NCI-H226 (cell line): ENCODE results near the gene FTO.
"Not testable (repeated sequence)": the region's sequence is repeated elsewhere in the genome, so short reads cannot be mapped to it uniquely, and the experiment has no call there.

Experiments
- DNase-seq: peaks from one replicate; pipeline ENCODE4 v3.0.0-alpha.2; 2015

FTO gene

GRCh38 chr16:53872248-53873221 is 168.6 kb downstream of the FTO start:
- DNase-seq = peak; percentile 52

GRCh38 chr16:53876811-53877210 is 172.9 kb downstream of the FTO start:
- no peak for DNase-seq

GRCh38 chr16:53878216-53878615 is 174.3 kb downstream of the FTO start:
- no peak for DNase-seq

GRCh38 chr16:53881371-53881770 is 177.4 kb downstream of the FTO start:
- no peak for DNase-seq

DNA sequence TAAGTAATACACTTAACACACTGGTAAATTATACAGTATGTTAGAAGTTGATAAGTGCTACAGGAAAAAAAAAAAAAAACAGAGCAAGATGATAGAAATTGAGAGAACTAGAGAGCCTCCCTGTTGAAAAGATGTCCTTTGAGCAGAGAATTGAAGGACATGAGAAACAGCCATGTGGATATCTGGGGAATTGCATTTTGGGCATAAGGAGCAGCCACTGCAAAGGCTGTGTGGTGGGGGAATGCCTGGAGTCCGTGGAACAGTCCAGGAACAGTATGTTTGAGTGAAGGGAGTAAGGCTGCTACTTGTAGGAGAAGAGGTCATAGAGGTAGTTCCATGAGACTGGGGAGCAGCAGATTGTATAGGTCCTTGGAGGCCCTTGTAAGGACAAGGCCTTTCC is 178.4 kb downstream of the FTO start:
- DNase-seq = no peak

GRCh38 chr16:53884748-53885147 is 180.8 kb downstream of the FTO start:
- no peak for DNase-seq

DNA sequence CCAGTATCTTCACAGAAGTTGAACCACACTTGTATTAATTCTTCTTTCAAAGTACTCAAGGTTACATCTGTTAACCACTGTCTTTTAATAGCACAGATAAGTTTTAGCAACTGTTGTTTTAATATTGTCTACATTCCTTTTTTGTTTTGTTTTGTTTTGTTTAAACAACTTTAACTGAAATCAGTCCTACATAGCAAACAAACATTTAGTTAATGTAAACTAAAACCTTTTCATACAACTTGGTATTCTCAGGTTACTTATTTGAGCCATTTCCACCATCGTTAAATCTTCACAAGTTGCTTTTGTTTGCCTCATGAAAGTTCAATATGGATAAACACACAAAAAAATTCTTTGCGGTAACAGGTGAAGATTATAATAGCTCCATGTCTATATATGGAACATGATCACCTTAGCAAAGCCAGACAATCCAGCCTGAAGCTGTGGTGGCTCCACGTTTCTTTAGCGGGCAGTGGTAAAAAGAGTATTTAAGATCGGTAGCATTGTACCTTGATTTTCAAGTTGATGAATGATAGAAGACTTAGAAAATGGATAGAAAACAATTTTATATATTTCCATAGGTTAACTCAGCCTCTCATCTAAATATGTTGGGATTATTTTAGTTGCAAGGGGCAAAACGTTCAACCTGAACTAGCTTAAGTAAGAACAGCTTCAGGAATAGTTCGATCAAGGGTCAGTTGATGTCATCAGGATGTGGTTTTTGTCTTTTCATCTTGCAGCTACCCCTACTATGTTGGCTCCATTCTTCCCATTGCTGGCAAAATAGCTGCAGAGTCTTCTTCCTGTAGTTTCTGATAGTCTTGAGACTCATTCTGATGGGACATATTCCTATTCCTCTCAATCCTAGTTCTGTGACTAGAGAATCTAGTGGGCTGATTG is 182.8 kb downstream of the FTO start:
- DNase-seq = no peak

- no peak for DNase-seq
These were observed 184.3 kb downstream of the FTO start for GRCh38 chr16:53888222-53888621.

- not testable (repeated sequence) for DNase-seq
These were observed 186.9 kb downstream of the FTO start for GRCh38 chr16:53890877-53891276.

DNA sequence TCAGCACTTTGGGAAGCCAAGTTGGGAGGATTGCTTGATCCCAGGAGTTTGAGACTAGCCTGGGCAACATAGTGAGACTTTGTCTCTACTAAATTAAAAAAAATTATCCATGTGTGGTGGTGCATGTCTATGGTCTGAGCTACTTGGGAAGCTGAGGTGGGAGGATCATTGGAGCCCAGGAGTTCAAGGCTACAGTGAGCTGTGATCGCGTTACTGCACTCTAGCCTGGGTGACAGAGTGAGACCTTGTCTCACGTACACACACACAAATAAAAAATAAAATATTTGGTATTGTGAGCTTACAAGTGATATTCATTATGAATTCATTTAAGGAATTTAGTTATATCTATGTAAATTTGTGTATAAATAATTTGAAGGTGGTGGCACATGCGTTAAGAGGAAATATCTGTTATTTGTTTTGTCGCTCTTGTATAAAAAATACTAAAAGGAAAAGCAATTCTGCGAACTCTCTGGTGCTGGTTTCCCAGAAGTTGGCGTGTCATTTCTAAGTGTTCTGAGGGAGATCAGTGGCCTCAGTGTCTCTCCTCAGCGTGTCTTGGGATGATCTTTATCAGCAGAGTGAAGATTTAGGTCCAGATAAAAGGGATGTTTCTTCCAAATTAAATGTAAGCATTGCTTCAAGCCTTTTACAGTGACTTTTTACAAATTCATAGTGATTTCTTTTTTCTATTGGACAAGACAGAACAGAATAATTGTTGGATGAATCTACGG is 187.6 kb downstream of the FTO start:
- DNase-seq = no peak

DNA sequence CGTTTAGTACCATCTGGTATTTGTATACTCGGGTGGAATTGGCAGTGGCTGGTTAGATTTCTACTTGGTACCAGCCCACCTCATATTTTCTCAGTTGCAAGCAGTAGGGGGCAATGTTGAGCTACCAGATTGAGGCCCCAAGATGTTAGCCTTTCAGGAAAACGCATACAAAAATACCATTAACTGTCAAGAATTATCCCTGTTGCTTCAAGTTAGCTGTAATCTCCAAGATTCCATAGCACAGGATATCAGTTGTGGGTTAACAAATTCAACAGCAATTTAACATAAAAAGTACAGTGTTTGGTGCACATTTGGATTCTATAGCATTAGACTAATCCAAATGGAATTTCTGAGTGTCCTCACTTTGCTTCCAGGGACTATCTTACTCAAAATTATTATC is 188.2 kb downstream of the FTO start:
- peak; percentile 60 for DNase-seq

DNA sequence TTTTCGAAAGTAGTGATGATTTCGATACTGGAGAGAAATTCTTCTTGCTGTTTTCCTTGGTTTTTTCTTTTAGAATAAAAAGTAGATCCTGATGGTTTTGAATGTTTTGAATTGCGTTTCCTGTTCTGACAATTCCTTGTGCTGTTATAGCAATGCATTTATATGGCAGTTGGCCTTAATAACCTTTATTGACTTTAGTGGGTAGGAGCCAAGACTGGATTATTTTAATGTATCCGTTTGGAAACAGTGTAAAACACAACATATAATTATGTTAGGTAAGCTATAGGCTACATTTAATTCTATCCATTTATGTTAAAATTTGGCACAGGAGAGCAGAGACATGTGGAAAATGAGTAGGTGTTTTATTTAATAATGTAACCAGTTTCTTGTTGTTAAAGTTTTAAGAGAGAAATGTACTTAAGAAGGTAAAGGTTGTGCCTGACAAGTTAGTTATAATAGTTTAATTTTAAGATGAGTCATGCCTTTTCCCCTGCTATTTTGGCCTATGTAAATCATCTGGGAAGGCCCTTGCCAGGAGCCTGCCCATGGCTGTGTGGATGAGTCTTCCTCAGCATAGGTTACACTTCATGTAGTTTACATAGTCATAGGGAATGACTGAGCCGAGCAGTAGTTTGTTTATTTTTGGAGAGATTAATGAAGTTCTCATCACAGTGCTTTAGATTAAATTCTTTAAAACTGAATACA is 189.9 kb downstream of the FTO start:
- peak; percentile 69 for DNase-seq

GRCh38 chr16:53894686-53895085 is 190.7 kb downstream of the FTO start:
- DNase-seq = no peak

DNA sequence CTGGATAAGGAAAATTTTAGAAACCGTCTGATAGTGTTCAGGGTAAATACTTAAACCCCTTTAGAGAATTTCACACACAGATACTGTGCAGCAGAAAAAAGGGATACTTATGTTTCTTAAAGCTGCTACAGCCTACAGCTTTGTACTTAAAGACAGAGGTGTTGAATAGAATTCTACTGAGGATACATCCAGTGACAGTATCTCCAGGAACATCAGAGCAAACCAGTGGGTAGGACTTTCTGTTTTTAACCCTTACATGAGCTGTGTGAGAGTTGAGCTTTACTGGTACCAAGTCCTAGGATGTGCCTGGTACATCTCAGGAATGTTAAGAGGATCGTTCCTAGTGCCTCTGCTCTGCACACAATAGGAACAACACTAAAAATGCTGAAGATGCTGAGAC is 191.5 kb downstream of the FTO start:
- no peak for DNase-seq

- DNase-seq = no peak
These were observed 191.9 kb downstream of the FTO start for GRCh38 chr16:53895851-53896250.

DNA sequence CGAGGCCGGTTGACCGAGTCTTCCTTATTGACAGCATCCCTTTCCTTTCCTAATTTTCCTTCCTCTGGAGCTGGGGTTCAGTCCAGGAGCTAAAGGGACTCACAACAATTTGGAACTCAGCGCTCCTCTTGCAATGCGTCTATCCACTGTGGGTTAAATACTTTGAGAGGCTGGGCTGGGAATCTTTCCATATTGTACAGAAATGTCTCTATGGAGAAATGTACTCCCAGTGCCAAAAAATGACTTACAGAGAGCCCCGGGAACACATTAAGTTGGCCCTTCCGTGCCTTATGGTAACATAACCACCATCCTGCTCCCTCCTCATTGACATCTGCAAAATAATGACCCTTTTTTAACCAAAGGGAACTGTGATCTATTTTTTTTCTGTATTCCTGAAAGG is 192.8 kb downstream of the FTO start:
- no peak for DNase-seq

- no peak for DNase-seq
These were observed 195.0 kb downstream of the FTO start for GRCh38 chr16:53898993-53899392.

DNA sequence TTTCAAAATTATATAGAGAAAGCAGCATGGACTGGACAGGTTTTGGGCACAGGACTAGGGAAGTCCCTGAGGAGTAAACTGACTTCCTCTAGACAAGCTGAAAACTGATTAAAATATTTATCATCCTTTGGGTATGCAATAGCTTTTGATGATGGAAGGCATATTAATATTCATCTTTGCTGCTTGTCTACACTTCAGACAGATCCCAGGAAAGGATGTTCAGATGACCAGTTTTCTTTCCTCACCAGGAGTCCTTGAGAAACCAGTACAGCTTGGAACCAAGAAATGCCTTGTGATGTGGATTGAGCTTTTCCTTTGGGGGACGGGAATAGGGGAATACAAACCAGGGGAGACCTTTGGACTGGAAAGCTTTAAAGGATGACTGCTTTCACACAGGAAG is 195.5 kb downstream of the FTO start:
- DNase-seq = peak; percentile 39

- DNase-seq = no peak
These were observed 196.7 kb downstream of the FTO start for GRCh38 chr16:53900667-53901066.

DNA sequence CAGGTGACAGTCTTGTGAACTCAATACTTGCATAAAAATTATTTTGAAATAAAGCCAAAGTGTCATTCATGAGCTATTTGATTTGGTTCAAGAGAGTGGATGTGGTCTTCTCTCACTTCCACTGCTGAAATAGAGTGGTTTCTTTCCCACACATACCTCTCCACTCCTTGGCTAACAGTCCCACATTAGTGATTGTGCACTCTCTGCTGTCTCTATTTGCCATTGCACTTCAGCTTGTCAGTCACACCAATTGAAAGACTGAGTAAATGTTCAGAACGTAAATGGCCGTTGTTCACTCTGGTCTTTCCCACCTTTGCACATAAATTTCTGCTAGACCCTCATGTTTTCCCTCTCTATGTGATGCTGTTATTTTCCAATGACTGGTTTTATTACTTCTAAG is 197.5 kb downstream of the FTO start:
- no peak for DNase-seq

GRCh38 chr16:53904533-53904932 is 200.6 kb downstream of the FTO start:
- no peak for DNase-seq

GRCh38 chr16:53905028-53905427 is 201.1 kb downstream of the FTO start:
- DNase-seq = no peak
